Panc1 (cell line): Measurements from ENCODE around the gene MMP14. TPM values are rescaled to one million over a fixed set of nuclear protein-coding genes. Genes with fewer than 3 reads are reported as not detected.

Experiments
- ATAC-seq: fragments of 200-7000 bp; cut with Tn5 transposase; 2 replicates; pipeline ENCODE4 v1.9.1; 2020; ENCODE audit warnings: mild to moderate bottlenecking, moderate library complexity
- BruUV-seq: library from RNA; stranded (reverse); fragments of 400-500 nt; replicated peaks from 2 replicates; lab custom pipeline; 2021; lab: Mats Ljungman, UMichigan
- CTCF ChIA-PET: fragments of 300-600 bp; sonication (Branson Sonifier 250); formaldehyde crosslinking; loops from one replicate; lab custom pipeline; 2022; ENCODE audit warnings: antibody characterized with exemption; lab: Charles Lee
- POLR2A ChIA-PET: fragments of 300-600 bp; sonication (Branson Sonifier 250); formaldehyde crosslinking; loops from one replicate; lab custom pipeline; 2022; ENCODE audit warnings: antibody characterized with exemption; lab: Charles Lee
- DNase-seq: peaks from one replicate; pipeline ENCODE4 v3.0.0-alpha.2; 2010; ENCODE audit warnings: low read depth, low spot score
- H3K27ac ChIP-seq: 2 replicates; pipeline ENCODE4 v1.5.1; 2011; ENCODE audit warnings: mild to moderate bottlenecking, low read length, inconsistent platforms
- H3K27me3 ChIP-seq: fragments of 200-500 bp; sonication (Bioruptor generic); 2 replicates; pipeline ENCODE4 v1.6.0; 2014; ENCODE audit warnings: low read length, inconsistent platforms; ENCODE audit not compliant: control insufficient read depth, insufficient read depth
- H3K36me3 ChIP-seq: fragments of 200-500 bp; sonication (Bioruptor generic); 2 replicates; pipeline ENCODE4 v1.5.1; 2014; ENCODE audit warnings: inconsistent platforms, mild to moderate bottlenecking, low read length, moderate library complexity; ENCODE audit not compliant: control insufficient read depth, insufficient read depth
- H3K4me1 ChIP-seq: 2 replicates; pipeline ENCODE4 v1.5.1; 2011; ENCODE audit warnings: inconsistent platforms, mild to moderate bottlenecking, low read length, moderate library complexity; ENCODE audit not compliant: control insufficient read depth, insufficient read depth
- H3K4me3 ChIP-seq, 2 experiments: 2 replicates each; pipeline ENCODE4 v1.5.1; 2011 to 2012; ENCODE audit warnings: low read depth in 2 of 2, low read length in 2 of 2, mild to moderate bottlenecking in 2 of 2, inconsistent platforms in 1 of 2, moderate library complexity in 1 of 2
- H3K9me3 ChIP-seq: fragments of 200-500 bp; sonication (Bioruptor generic); 2 replicates; pipeline ENCODE4 v1.5.1; 2014; ENCODE audit warnings: low read depth, mild to moderate bottlenecking, inconsistent platforms, low read length, moderate library complexity; ENCODE audit not compliant: control insufficient read depth, insufficient read depth
- CTCF ChIP-seq: fragments of 450-650 bp; IDR thresholded peaks from 2 replicates; pipeline ENCODE4 v1.5.1; 2017; ENCODE audit warnings: mild to moderate bottlenecking
- POLR2AphosphoS5 ChIP-seq: IDR thresholded peaks from 2 replicates; pipeline ENCODE4 v1.6.1; 2012; ENCODE audit warnings: mild to moderate bottlenecking, low read depth, low read length, moderate library complexity
- REST ChIP-seq, 2 experiments: IDR thresholded peaks; 2 replicates each; pipeline ENCODE4 v1.6.1; 2011 to 2012; ENCODE audit warnings: low read depth in 2 of 2, control low read depth in 1 of 2, low read length in 1 of 2, mild to moderate bottlenecking in 1 of 2, moderate library complexity in 1 of 2; ENCODE audit not compliant: insufficient read depth in 1 of 2
- SIN3A ChIP-seq: IDR thresholded peaks from 2 replicates; pipeline ENCODE4 v1.6.1; 2012; ENCODE audit warnings: low read depth, mild to moderate bottlenecking, low read length, moderate library complexity, borderline replicate concordance; ENCODE audit not compliant: insufficient read depth
- TCF7L2 ChIP-seq: IDR thresholded peaks from 2 replicates; pipeline ENCODE4 v1.6.1; 2011; ENCODE audit warnings: mild to moderate bottlenecking, low read depth, low read length, inconsistent platforms
- in situ Hi-C: cut with HindIII; loops from 2 replicates; pipeline ENCODE4 v1.10.0; 2016; ENCODE audit warnings: low sequenced_read_pairs, low pct_unique_long_range_greater_than_20kb
- intact Hi-C: fragments of 100-400 bp; cut with micrococcal nuclease; formaldehyde crosslinking; loops from one replicate; pipeline ENCODE4 v1.10.0; 2022; ENCODE audit not compliant: unreplicated experiment
- total RNA-seq: library from RNA; stranded (reverse); gene quantifications from one replicate; pipeline ENCODE4 v1.2.1, GENCODE V29; 2021; ENCODE audit not compliant: unreplicated experiment

Gene MMP14
- total RNA-seq, 1 experiment from 2014 or later, result 32.9 TPM

GRCh38 chr14:22861651-22862050 lies 25.3 kb downstream of the MMP14 start:
- Histone ChIP-seq H3K27me3 (no peaks in the 10 kb centered on the region), H3K9me3 (no peaks in the 10 kb centered on the region), H3K27ac (no peak overlapping the region), H3K4me3 (no peak overlapping the region), H3K36me3 (no peaks in the 10 kb centered on the region), H3K4me1 (no peaks in the 10 kb centered on the region)
- intact Hi-C loops, result no loop called here
- no peak for TF ChIP-seq TCF7L2
- TF ChIP-seq REST (IDR thresholded peaks at IDR 0.05; ENCODE audit: insufficient read depth in 1 of 2, low read depth in 2 of 2, low read length in 1 of 2), result no peak
- TF ChIP-seq CTCF, result no peak
- no peak for TF ChIP-seq SIN3A
- in situ Hi-C loops, result no loop called here
- ChIA-PET POLR2A (no interaction called here), CTCF (no interaction called here)
- no peak for DNase-seq
- ATAC-seq, result no peak
- no TSS peak for BruUV-seq

- ATAC-seq, result no peak
- ChIA-PET CTCF (no interaction called here), POLR2A (no interaction called here)
- no peaks in the 10 kb centered on the region for H3K4me1 ChIP-seq
- H3K9me3 ChIP-seq, result no peaks in the 10 kb centered on the region
- no TSS peak for BruUV-seq
- intact Hi-C loops (no loop called here), in situ Hi-C loops (no loop called here)
- H3K36me3 ChIP-seq, result no peaks in the 10 kb centered on the region
- TF ChIP-seq SIN3A (no peak), REST (IDR thresholded peaks at IDR 0.05; ENCODE audit: insufficient read depth in 1 of 2, low read depth in 2 of 2, low read length in 1 of 2) (no peak), TCF7L2 (no peak), CTCF (no peak), POLR2AphosphoS5 (no peak)
- no peak for DNase-seq
- no peak overlapping the region for H3K4me3 ChIP-seq
- H3K27ac ChIP-seq, result no peak overlapping the region
- no peaks in the 10 kb centered on the region for H3K27me3 ChIP-seq
These were observed 28.6 kb downstream of the MMP14 start for GRCh38 chr14:22864979-22865378.
